Suppressor macrophage treated with lipopolysaccharide for 4 hours (primary cell): ENCODE data around the gene RSPH3.
A peak's percentile ranks its signal among the peaks of the same experiment; 100 is the strongest.
"Not testable (repeated sequence)": the region's sequence is repeated elsewhere in the genome, so short reads cannot be mapped to it uniquely, and the experiment has no call there.

Source experiments
- DNase-seq: peaks from one replicate; pipeline ENCODE4 v3.0.0-alpha.2; 2020

The RSPH3 gene

GRCh38 chr6:159020011-159020410, 20.0 kb upstream of the RSPH3 start:
- no peak for DNase-seq

GRCh38 chr6:159017757-159018559, 18.0 kb upstream of the RSPH3 start:
- no peak for DNase-seq

- DNase-seq = no peak
These were observed 14.4 kb upstream of the RSPH3 start for GRCh38 chr6:159014406-159014805.

GRCh38 chr6:159013229-159013628, 13.2 kb upstream of the RSPH3 start:
- DNase-seq = peak; percentile 52

- DNase-seq = no peak
These were observed 12.2 kb upstream of the RSPH3 start for GRCh38 chr6:159012201-159012600.

- not testable (repeated sequence) for DNase-seq
These were observed 10.1 kb upstream of the RSPH3 start for GRCh38 chr6:159010037-159010612.

GRCh38 chr6:159008656-159009288, 8.8 kb upstream of the RSPH3 start:
- DNase-seq = peak; percentile 66

GRCh38 chr6:159007510-159007909, 7.5 kb upstream of the RSPH3 start:
- DNase-seq = no peak

GRCh38 chr6:159005436-159005835, 5.4 kb upstream of the RSPH3 start:
- peak; percentile 51 for DNase-seq

GRCh38 chr6:159004592-159004991, 4.6 kb upstream of the RSPH3 start:
- no peak for DNase-seq

GRCh38 chr6:159002432-159003155, 2.6 kb upstream of the RSPH3 start:
- peak; percentile 36 for DNase-seq

- DNase-seq = no peak
These were observed 792 bp downstream of the RSPH3 start for GRCh38 chr6:158999154-158999665.

- peak; percentile 83 for DNase-seq
These were observed 3.1 kb downstream of the RSPH3 start for GRCh38 chr6:158996856-158997255.

- no peak for DNase-seq
These were observed 6.4 kb downstream of the RSPH3 start for GRCh38 chr6:158993639-158994038.

- no peak for DNase-seq
These were observed 8.8 kb downstream of the RSPH3 start for GRCh38 chr6:158991017-158991723.

- DNase-seq = not testable (repeated sequence)
These were observed 10.3 kb downstream of the RSPH3 start for GRCh38 chr6:158989711-158990110.

GRCh38 chr6:158988477-158988876, 11.5 kb downstream of the RSPH3 start:
- no peak for DNase-seq

GRCh38 chr6:158987657-158988056, 12.3 kb downstream of the RSPH3 start:
- DNase-seq = no peak

GRCh38 chr6:158978757-158979156, 21.2 kb downstream of the RSPH3 start:
- DNase-seq = no peak

GRCh38 chr6:158977382-158977781, 22.6 kb downstream of the RSPH3 start:
- DNase-seq = no peak

- peak; percentile 66 for DNase-seq
These were observed 27.5 kb downstream of the RSPH3 start for GRCh38 chr6:158972241-158973233.
